WTC11 (cell line): ENCODE results near the gene SYT15. TPM values are rescaled to one million over a fixed set of nuclear protein-coding genes. Genes with fewer than 3 reads are reported as not detected.

ENCODE experiments used
- ATAC-seq: fragments of 200-7000 bp; cut with Tn5 transposase; 2 replicates; pipeline ENCODE4 v1.10.0; 2021; ENCODE audit warnings: mild to moderate bottlenecking, moderate library complexity
- CTCF ChIA-PET: fragments of 300-600 bp; sonication (Branson Sonifier 250); formaldehyde crosslinking; loops from one replicate; lab custom pipeline; 2021; ENCODE audit warnings: antibody characterized with exemption; lab: Charles Lee
- POLR2A ChIA-PET: fragments of 350-600 bp; sonication (Branson Sonifier 250); formaldehyde crosslinking; loops from one replicate; lab custom pipeline; 2021; ENCODE audit warnings: antibody characterized with exemption; lab: Charles Lee
- DNase-seq: peaks from one replicate; pipeline ENCODE4 v3.0.0; 2021; ENCODE audit warnings: low spot score
- H3K27ac Mint-ChIP-seq: 2 replicates; pipeline ENCODE4 v1.8.0; 2021; ENCODE audit warnings: mixed read lengths
- H3K27me3 Mint-ChIP-seq: 2 replicates; pipeline ENCODE4 v1.8.0; 2021; ENCODE audit warnings: low read depth, mild to moderate bottlenecking, moderate library complexity, mixed read lengths
- H3K36me3 Mint-ChIP-seq: 2 replicates; pipeline ENCODE4 v1.8.0; 2021; ENCODE audit warnings: mixed read lengths
- H3K4me1 Mint-ChIP-seq: 2 replicates; pipeline ENCODE4 v1.8.0; 2022; ENCODE audit warnings: mixed read lengths
- H3K4me3 Mint-ChIP-seq: 2 replicates; pipeline ENCODE4 v1.8.0; 2021; ENCODE audit warnings: mild to moderate bottlenecking, moderate library complexity, mixed read lengths
- H3K9me3 Mint-ChIP-seq: 2 replicates; pipeline ENCODE4 v1.8.0; 2021; ENCODE audit warnings: mixed read lengths
- ESRRA ChIP-seq: sonication (generic); formaldehyde crosslinking; IDR thresholded peaks from 2 replicates; pipeline ENCODE4 v1.8.1; 2022; ENCODE audit warnings: mild to moderate bottlenecking, missing genetic modification reagents, borderline replicate concordance
- FOXK1 ChIP-seq: sonication (generic); formaldehyde crosslinking; IDR thresholded peaks from 2 replicates; pipeline ENCODE4 v1.8.0; 2022; ENCODE audit warnings: mild to moderate bottlenecking, moderate library complexity, missing genetic modification reagents
- KAT7 ChIP-seq: sonication (generic); formaldehyde crosslinking; IDR thresholded peaks from 2 replicates; pipeline ENCODE4 v1.8.1; 2023; ENCODE audit warnings: missing genetic modification reagents, mild to moderate bottlenecking, borderline replicate concordance
- NFATC4 ChIP-seq: fragments of 250-450 bp; sonication (Bioruptor Pico); IDR thresholded peaks from 2 replicates; pipeline ENCODE4 v1.9.0; 2021; ENCODE audit warnings: mild to moderate bottlenecking
- RORB ChIP-seq: fragments of 250-450 bp; sonication (Bioruptor Pico); IDR thresholded peaks from 2 replicates; pipeline ENCODE4 v1.9.0; 2021; ENCODE audit warnings: mild to moderate bottlenecking
- SOX15 ChIP-seq: fragments of 250-450 bp; sonication (Bioruptor Pico); IDR thresholded peaks from 2 replicates; pipeline ENCODE4 v1.9.0; 2021; ENCODE audit warnings: mild to moderate bottlenecking
- ZNF263 ChIP-seq: sonication (generic); formaldehyde crosslinking; IDR thresholded peaks from 2 replicates; pipeline ENCODE4 v1.8.1; 2022; ENCODE audit warnings: low read depth, mild to moderate bottlenecking, moderate library complexity, missing genetic modification reagents
- total RNA-seq: library from RNA; stranded (reverse); gene quantifications from 3 replicates; pipeline ENCODE4 v1.2.3, GENCODE V29; 2021
- TF ChIP-seq, protein P1 (sequence below): sonication (generic); formaldehyde crosslinking; IDR thresholded peaks from 2 replicates; pipeline ENCODE4 v1.8.0; 2022; ENCODE audit warnings: mild to moderate bottlenecking, missing genetic modification reagents
- TF ChIP-seq, protein P2 (sequence below): sonication (generic); formaldehyde crosslinking; IDR thresholded peaks from 2 replicates; pipeline ENCODE4 v1.8.0; 2022; ENCODE audit warnings: missing genetic modification reagents
- TF ChIP-seq, protein P3 (sequence below): fragments of 250-450 bp; sonication (Bioruptor Pico); IDR thresholded peaks from 2 replicates; pipeline ENCODE4 v1.8.0; 2021; ENCODE audit warnings: mild to moderate bottlenecking
- TF ChIP-seq, protein P4 (sequence below): sonication (generic); formaldehyde crosslinking; conservative IDR thresholded peaks from 2 replicates; pipeline ENCODE4 v1.8.1; 2023; ENCODE audit warnings: mild to moderate bottlenecking, low read depth, missing genetic modification reagents, moderate library complexity
- TF ChIP-seq, protein P5 (sequence below): sonication (generic); formaldehyde crosslinking; IDR thresholded peaks from 2 replicates; pipeline ENCODE4 v1.8.1; 2022; ENCODE audit warnings: low read depth, missing genetic modification reagents, borderline replicate concordance
- TF ChIP-seq, protein P6 (sequence below): sonication (generic); formaldehyde crosslinking; conservative IDR thresholded peaks from 2 replicates; pipeline ENCODE4 v1.8.1; 2022; ENCODE audit warnings: mild to moderate bottlenecking, missing genetic modification reagents
- TF ChIP-seq, protein P7 (sequence below): sonication (generic); formaldehyde crosslinking; IDR thresholded peaks from 2 replicates; pipeline ENCODE4 v1.8.1; 2022; ENCODE audit warnings: missing genetic modification reagents, borderline replicate concordance
- TF ChIP-seq, protein P8 (sequence below): fragments of 250-450 bp; sonication (Bioruptor Pico); IDR thresholded peaks from 2 replicates; pipeline ENCODE4 v1.9.0; 2021; ENCODE audit warnings: mild to moderate bottlenecking

Gene SYT15
- total RNA-seq, 1 experiment from 2014 or later: 1.5 TPM

DNA sequence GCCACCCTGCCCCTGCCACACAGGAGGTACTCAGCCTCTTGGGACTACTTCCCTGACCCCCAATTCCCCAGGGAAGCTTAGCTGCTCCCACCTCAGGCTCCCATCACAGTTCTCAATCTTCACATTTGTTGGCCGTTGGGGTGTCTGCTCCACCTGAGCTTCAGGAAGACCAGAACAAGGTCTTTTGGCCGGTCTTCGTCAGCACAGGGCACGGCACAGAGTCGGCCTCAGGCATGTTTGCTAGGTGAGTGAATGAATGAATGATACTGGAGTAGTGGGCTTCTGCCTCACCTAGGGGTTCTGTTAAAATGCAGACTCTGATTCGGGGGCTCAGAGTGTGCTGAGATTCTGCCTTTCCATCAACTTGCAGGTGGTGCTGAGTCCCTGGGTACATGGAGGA is 42.8 kb upstream of the SYT15 start:
- no peak overlapping the region for H3K27ac Mint-ChIP-seq
- ChIA-PET CTCF (no interaction called here), POLR2A (no interaction called here)
- peak; percentile 8 for DNase-seq
- no peak overlapping the region for H3K4me3 Mint-ChIP-seq
- no peaks in the 10 kb centered on the region for H3K36me3 Mint-ChIP-seq
- H3K9me3 Mint-ChIP-seq: no peaks in the 10 kb centered on the region
- no peak for ATAC-seq
- H3K4me1 Mint-ChIP-seq: peaks cover 19% of the 10 kb centered on the region
- TF ChIP-seq, protein P1, sequence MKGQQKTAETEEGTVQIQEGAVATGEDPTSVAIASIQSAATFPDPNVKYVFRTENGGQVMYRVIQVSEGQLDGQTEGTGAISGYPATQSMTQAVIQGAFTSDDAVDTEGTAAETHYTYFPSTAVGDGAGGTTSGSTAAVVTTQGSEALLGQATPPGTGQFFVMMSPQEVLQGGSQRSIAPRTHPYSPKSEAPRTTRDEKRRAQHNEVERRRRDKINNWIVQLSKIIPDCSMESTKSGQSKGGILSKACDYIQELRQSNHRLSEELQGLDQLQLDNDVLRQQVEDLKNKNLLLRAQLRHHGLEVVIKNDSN: no peak
- TF ChIP-seq, protein P2, sequence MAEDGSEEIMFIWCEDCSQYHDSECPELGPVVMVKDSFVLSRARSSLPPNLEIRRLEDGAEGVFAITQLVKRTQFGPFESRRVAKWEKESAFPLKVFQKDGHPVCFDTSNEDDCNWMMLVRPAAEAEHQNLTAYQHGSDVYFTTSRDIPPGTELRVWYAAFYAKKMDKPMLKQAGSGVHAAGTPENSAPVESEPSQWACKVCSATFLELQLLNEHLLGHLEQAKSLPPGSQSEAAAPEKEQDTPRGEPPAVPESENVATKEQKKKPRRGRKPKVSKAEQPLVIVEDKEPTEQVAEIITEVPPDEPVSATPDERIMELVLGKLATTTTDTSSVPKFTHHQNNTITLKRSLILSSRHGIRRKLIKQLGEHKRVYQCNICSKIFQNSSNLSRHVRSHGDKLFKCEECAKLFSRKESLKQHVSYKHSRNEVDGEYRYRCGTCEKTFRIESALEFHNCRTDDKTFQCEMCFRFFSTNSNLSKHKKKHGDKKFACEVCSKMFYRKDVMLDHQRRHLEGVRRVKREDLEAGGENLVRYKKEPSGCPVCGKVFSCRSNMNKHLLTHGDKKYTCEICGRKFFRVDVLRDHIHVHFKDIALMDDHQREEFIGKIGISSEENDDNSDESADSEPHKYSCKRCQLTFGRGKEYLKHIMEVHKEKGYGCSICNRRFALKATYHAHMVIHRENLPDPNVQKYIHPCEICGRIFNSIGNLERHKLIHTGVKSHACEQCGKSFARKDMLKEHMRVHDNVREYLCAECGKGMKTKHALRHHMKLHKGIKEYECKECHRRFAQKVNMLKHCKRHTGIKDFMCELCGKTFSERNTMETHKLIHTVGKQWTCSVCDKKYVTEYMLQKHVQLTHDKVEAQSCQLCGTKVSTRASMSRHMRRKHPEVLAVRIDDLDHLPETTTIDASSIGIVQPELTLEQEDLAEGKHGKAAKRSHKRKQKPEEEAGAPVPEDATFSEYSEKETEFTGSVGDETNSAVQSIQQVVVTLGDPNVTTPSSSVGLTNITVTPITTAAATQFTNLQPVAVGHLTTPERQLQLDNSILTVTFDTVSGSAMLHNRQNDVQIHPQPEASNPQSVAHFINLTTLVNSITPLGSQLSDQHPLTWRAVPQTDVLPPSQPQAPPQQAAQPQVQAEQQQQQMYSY: no peak
- TF ChIP-seq SOX15 (CRISPR knock-in tag) (no peak), FOXK1 (CRISPR knock-in tag) (no peak), ZNF263 (CRISPR knock-in tag) (no peak), RORB (CRISPR knock-in tag) (no peak), KAT7 (CRISPR knock-in tag) (no peak)
- TF ChIP-seq, protein P3, sequence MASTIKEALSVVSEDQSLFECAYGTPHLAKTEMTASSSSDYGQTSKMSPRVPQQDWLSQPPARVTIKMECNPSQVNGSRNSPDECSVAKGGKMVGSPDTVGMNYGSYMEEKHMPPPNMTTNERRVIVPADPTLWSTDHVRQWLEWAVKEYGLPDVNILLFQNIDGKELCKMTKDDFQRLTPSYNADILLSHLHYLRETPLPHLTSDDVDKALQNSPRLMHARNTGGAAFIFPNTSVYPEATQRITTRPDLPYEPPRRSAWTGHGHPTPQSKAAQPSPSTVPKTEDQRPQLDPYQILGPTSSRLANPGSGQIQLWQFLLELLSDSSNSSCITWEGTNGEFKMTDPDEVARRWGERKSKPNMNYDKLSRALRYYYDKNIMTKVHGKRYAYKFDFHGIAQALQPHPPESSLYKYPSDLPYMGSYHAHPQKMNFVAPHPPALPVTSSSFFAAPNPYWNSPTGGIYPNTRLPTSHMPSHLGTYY (CRISPR knock-in tag): no peak
- TF ChIP-seq, protein P4, sequence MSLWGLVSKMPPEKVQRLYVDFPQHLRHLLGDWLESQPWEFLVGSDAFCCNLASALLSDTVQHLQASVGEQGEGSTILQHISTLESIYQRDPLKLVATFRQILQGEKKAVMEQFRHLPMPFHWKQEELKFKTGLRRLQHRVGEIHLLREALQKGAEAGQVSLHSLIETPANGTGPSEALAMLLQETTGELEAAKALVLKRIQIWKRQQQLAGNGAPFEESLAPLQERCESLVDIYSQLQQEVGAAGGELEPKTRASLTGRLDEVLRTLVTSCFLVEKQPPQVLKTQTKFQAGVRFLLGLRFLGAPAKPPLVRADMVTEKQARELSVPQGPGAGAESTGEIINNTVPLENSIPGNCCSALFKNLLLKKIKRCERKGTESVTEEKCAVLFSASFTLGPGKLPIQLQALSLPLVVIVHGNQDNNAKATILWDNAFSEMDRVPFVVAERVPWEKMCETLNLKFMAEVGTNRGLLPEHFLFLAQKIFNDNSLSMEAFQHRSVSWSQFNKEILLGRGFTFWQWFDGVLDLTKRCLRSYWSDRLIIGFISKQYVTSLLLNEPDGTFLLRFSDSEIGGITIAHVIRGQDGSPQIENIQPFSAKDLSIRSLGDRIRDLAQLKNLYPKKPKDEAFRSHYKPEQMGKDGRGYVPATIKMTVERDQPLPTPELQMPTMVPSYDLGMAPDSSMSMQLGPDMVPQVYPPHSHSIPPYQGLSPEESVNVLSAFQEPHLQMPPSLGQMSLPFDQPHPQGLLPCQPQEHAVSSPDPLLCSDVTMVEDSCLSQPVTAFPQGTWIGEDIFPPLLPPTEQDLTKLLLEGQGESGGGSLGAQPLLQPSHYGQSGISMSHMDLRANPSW (CRISPR knock-in tag): no peak
- TF ChIP-seq, protein P5, sequence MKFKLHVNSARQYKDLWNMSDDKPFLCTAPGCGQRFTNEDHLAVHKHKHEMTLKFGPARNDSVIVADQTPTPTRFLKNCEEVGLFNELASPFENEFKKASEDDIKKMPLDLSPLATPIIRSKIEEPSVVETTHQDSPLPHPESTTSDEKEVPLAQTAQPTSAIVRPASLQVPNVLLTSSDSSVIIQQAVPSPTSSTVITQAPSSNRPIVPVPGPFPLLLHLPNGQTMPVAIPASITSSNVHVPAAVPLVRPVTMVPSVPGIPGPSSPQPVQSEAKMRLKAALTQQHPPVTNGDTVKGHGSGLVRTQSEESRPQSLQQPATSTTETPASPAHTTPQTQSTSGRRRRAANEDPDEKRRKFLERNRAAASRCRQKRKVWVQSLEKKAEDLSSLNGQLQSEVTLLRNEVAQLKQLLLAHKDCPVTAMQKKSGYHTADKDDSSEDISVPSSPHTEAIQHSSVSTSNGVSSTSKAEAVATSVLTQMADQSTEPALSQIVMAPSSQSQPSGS (CRISPR knock-in tag): no peak
- peaks cover 9% of the 10 kb centered on the region for H3K27me3 Mint-ChIP-seq

DNA sequence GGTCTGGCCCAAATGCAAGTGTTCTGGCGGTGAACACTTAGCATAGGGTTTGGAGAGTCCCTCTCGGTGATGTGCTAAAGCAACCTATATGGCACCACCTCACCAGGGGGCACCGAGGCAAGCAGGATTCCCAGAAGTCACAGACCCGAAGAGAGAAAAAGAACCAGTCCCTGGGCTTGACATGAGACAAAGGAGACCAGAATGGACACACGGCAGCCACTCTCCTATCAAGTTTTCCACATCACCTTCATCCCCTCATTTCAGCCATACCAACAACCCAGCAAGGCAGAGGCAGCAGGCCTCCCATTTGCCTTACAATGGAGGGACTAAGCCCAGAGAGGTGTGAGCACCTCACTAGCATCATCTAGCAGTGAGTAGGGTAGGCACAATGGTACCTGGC is 42.1 kb upstream of the SYT15 start:
- Mint-ChIP-seq H3K4me3 (no peak overlapping the region), H3K27me3 (peaks cover 9% of the 10 kb centered on the region), H3K4me1 (peaks cover 19% of the 10 kb centered on the region), H3K36me3 (no peaks in the 10 kb centered on the region), H3K27ac (no peak overlapping the region), H3K9me3 (no peaks in the 10 kb centered on the region)
- ATAC-seq (no peak; the same call in 1 of the 2 replicates), DNase-seq (peak; percentile 14)
- TF ChIP-seq NFATC4 (CRISPR knock-in tag) (no peak), ZNF263 (CRISPR knock-in tag) (no peak), ESRRA (CRISPR knock-in tag) (no peak)
- TF ChIP-seq, protein P6, sequence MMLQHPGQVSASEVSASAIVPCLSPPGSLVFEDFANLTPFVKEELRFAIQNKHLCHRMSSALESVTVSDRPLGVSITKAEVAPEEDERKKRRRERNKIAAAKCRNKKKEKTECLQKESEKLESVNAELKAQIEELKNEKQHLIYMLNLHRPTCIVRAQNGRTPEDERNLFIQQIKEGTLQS: no peak
- TF ChIP-seq, protein P4 (CRISPR knock-in tag): no peak
- TF ChIP-seq, protein P7, sequence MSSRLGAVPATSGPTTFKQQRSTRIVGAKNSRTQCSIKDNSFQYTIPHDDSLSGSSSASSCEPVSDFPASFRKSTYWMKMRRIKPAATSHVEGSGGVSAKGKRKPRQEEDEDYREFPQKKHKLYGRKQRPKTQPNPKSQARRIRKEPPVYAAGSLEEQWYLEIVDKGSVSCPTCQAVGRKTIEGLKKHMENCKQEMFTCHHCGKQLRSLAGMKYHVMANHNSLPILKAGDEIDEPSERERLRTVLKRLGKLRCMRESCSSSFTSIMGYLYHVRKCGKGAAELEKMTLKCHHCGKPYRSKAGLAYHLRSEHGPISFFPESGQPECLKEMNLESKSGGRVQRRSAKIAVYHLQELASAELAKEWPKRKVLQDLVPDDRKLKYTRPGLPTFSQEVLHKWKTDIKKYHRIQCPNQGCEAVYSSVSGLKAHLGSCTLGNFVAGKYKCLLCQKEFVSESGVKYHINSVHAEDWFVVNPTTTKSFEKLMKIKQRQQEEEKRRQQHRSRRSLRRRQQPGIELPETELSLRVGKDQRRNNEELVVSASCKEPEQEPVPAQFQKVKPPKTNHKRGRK: no peak
- TF ChIP-seq, protein P8, sequence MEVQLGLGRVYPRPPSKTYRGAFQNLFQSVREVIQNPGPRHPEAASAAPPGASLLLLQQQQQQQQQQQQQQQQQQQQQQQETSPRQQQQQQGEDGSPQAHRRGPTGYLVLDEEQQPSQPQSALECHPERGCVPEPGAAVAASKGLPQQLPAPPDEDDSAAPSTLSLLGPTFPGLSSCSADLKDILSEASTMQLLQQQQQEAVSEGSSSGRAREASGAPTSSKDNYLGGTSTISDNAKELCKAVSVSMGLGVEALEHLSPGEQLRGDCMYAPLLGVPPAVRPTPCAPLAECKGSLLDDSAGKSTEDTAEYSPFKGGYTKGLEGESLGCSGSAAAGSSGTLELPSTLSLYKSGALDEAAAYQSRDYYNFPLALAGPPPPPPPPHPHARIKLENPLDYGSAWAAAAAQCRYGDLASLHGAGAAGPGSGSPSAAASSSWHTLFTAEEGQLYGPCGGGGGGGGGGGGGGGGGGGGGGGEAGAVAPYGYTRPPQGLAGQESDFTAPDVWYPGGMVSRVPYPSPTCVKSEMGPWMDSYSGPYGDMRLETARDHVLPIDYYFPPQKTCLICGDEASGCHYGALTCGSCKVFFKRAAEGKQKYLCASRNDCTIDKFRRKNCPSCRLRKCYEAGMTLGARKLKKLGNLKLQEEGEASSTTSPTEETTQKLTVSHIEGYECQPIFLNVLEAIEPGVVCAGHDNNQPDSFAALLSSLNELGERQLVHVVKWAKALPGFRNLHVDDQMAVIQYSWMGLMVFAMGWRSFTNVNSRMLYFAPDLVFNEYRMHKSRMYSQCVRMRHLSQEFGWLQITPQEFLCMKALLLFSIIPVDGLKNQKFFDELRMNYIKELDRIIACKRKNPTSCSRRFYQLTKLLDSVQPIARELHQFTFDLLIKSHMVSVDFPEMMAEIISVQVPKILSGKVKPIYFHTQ (CRISPR knock-in tag): no peak
- CTCF ChIA-PET: interaction anchor here (4.7 kb wide), 1 partner anchor 309 kb away, joined by 18 read pairs; no protein-coding TSS in a partner anchor
- POLR2A ChIA-PET: no interaction called here
